ENCODE data around the gene TTC39A. TPM values are rescaled to one million over a fixed set of nuclear protein-coding genes. Genes with fewer than 3 reads are reported as not detected.
A peak's percentile ranks its signal among the peaks of the same experiment; 100 is the strongest.

The TTC39A gene
- total and polyA plus RNA-seq, 5 experiments from 2014 or later: 0.19 TPM; not detected in 4

DNA sequence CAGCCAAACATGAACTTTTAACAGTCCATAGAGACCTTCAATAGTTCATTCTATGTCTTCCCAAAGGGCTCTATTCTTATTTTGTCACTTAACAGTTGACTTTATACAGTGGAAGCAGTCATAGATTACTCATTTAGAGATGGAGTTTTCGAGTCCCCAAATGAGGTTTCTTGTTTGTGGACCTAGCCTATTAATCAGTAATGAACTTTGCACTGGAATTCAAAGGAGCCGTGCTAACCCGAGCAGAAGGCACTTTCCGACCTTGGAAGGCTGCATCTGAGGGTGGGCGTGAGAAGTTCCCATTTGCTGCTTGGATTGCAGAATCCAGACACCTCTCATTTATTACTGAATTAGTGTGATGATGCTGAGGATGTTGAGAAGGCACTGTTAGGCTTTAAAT, 46.4 kb downstream of the TTC39A start:
- ATAC-seq (no peak), DNase-seq (no peak)
- H3K27ac Mint-ChIP-seq: peak overlapping the region in 1 of 10 donors; percentile 64
- H3K4me3 Mint-ChIP-seq: no peak overlapping the region
- POLR2A ChIA-PET: no interaction called here
- H3K27me3 Mint-ChIP-seq: no peaks in the 10 kb centered on the region
- no peaks in the 10 kb centered on the region for H3K9me3 Mint-ChIP-seq
- no peaks in the 10 kb centered on the region for H3K4me1 Mint-ChIP-seq
- peaks cover 0 to 2% (median 2%) of the 10 kb centered on the region in 3 donors for H3K36me3 Mint-ChIP-seq

DNA sequence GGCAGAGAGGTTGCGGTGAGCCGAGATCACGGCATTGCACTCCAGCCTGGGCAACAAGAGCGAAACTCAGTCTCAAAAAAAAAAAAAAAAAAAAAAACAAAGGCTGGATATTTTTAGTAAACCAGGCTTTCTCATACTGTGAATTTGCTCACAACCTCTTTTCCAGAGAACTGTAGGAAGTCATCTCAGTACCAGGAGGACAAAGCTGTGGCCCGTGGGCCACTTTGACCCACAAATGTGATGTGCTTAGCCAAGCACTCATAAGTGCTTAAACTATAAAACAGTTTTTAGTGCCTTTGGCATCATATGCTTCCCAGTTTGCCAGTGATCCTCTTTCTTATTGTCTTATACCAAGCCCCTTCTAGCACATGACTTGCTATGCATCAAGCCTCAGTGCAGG, 47.8 kb downstream of the TTC39A start:
- Mint-ChIP-seq H3K27ac (no peak overlapping the region), H3K4me1 (no peaks in the 10 kb centered on the region), H3K4me3 (no peak overlapping the region), H3K36me3 (peaks cover 0 to 4% (median 2%) of the 10 kb centered on the region in 3 donors), H3K27me3 (no peaks in the 10 kb centered on the region), H3K9me3 (no peaks in the 10 kb centered on the region)
- ATAC-seq (no peak), DNase-seq (no peak)
- POLR2A ChIA-PET: no interaction called here

DNA sequence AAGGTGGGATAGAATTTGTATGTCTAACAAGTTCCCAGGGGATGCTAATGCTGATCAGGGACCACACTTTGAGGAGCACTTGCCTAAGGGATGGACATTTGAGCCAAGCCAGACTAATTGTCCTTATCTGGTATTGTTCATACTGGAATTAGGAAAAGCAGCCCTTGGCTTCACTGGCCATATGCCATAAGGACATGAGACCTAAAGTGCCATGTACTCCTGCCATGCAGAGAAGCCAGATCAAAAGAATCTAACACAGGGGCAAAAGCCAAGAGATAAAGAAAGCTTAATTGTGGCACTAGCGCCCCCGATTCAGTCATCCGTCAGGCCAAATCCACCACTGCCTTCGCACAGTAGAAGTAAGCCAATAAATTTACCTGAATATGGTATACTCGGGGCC, 48.6 kb downstream of the TTC39A start:
- Mint-ChIP-seq H3K9me3 (no peaks in the 10 kb centered on the region), H3K27me3 (no peaks in the 10 kb centered on the region), H3K4me3 (no peak overlapping the region), H3K36me3 (peaks cover 0 to 6% (median 2%) of the 10 kb centered on the region in 3 donors), H3K4me1 (no peaks in the 10 kb centered on the region), H3K27ac (peak overlapping the region in 1 of 10 donors; percentile 51)
- no peak for DNase-seq
- POLR2A ChIA-PET: no interaction called here
- ATAC-seq: no peak

DNA sequence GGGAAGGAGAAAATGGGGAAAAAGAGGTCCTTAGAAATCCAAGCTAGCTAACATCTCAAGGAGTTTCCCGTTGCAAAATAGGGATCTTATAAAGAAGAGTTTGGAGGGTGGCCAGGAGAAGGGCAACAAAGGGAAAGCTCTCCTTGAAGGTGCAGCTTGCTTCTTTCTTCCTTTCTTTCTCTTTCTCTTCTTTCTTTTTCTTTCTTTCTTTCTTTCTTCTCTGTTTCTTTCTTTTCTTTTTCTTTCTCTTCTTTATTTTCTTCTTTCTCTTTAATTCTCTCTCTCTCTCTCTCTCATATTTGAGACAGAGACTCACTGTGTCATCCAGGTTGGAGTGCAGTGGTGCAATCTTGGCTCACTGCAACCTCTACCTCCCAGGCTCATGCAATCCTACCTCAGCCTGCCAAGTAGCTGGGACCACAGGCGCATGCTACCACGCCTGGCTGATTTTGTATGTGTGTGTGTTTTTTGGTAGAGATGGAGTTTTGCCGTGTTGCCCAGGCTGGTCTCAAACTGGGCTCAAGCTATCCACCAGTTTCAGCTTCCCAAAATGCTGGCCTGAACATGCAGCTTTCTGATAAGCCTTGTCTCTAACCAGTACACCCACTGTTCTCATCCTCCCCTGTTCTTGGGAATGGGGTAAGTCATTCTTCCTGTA, 49.9 kb downstream of the TTC39A start:
- H3K27ac Mint-ChIP-seq: peak overlapping the region in 1 of 10 donors; percentile 58
- DNase-seq (no peak), ATAC-seq (no peak)
- peaks cover 0 to 15% (median 2%) of the 10 kb centered on the region in 3 donors for H3K36me3 Mint-ChIP-seq
- no peak overlapping the region for H3K4me3 Mint-ChIP-seq
- H3K4me1 Mint-ChIP-seq: no peaks in the 10 kb centered on the region
- H3K9me3 Mint-ChIP-seq: no peaks in the 10 kb centered on the region
- POLR2A ChIA-PET: interaction anchor here (1.0 kb wide), 1 partner anchor 43 kb away, joined by 4 read pairs; no protein-coding TSS in a partner anchor
- no peaks in the 10 kb centered on the region for H3K27me3 Mint-ChIP-seq

DNA sequence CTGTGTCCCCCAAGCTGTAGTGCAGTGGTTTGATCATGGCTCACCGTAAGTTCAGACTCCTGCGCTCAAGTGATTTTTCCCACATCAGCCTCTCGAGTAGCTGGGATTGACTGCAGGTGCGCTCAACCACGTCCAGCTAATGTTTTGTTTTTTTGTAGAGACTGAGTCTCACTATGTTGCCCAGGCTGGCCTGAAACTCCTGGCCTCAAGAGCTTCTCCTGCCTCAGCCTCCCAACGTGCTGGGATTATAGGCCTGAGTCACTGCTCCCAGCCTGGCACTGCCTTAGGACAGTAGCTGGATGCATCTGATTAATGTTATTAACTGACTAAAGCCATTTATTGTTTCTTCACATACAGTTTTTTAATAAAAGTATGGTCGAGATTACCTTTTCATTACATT, 54.1 kb downstream of the TTC39A start:
- DNase-seq (no peak), ATAC-seq (no peak)
- no peak overlapping the region for H3K4me3 Mint-ChIP-seq
- POLR2A ChIA-PET: no interaction called here
- H3K27me3 Mint-ChIP-seq: no peaks in the 10 kb centered on the region
- H3K27ac Mint-ChIP-seq: peak overlapping the region in 2 of 10 donors; percentile 46 to 87
- H3K4me1 Mint-ChIP-seq: peaks cover 0 to 2% (median 0%) of the 10 kb centered on the region in 4 donors
- H3K36me3 Mint-ChIP-seq: peaks cover 0 to 43% (median 8%) of the 10 kb centered on the region in 3 donors
- H3K9me3 Mint-ChIP-seq: no peaks in the 10 kb centered on the region

DNA sequence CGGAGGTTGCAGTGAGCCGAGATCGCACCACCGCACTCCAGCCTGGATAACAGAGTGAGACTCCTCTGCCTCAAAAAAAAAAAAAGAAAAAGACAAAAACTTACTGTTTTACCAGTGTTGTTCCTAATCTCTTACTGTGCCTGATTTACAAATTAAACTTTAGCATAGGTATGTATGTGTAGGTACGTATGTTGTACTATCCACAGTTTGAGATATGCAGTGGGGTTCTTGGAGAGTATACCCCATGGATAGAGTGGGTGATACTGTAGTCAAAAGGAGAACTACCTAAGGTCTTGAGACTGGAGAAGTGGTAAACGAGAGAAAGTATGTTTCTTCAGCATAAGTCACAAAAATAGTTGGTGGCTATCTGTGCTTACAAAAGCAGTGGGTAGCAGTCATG, 55.7 kb downstream of the TTC39A start:
- peaks cover 6 to 57% (median 8%) of the 10 kb centered on the region in 3 donors for H3K36me3 Mint-ChIP-seq
- no peaks in the 10 kb centered on the region for H3K27me3 Mint-ChIP-seq
- POLR2A ChIA-PET: no interaction called here
- ATAC-seq (no peak), DNase-seq (no peak)
- no peak overlapping the region for H3K27ac Mint-ChIP-seq
- peaks cover 0 to 2% (median 0%) of the 10 kb centered on the region in 4 donors for H3K4me1 Mint-ChIP-seq
- no peak overlapping the region for H3K4me3 Mint-ChIP-seq
- H3K9me3 Mint-ChIP-seq: no peaks in the 10 kb centered on the region

DNA sequence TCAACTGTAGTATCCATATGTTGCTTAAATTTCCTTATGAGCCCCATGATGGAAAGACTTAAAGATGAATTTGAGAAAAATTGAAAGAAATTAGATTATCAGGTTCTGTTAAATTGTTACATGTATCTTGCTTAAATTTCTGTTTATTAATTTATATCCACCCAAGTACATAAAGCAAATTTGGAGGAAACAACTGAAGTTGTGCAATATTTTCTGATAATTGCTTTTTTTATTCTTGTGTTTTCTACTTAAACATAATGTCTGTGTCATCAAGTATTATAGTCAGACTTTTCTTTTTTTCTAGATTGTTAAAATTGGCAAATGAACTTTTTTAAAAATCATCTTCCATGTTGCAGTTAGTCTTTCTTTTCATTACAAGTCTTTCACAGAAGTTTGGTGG, 57.4 kb downstream of the TTC39A start:
- POLR2A ChIA-PET: no interaction called here
- peaks cover 6 to 64% (median 8%) of the 10 kb centered on the region in 3 donors for H3K36me3 Mint-ChIP-seq
- no peaks in the 10 kb centered on the region for H3K9me3 Mint-ChIP-seq
- peak overlapping the region in 1 of 10 donors; percentile 18 for H3K27ac Mint-ChIP-seq
- H3K4me3 Mint-ChIP-seq: no peak overlapping the region
- ATAC-seq (no peak), DNase-seq (no peak)
- no peaks in the 10 kb centered on the region for H3K27me3 Mint-ChIP-seq
- H3K4me1 Mint-ChIP-seq: peaks cover 1 to 10% (median 9%) of the 10 kb centered on the region in 4 donors

DNA sequence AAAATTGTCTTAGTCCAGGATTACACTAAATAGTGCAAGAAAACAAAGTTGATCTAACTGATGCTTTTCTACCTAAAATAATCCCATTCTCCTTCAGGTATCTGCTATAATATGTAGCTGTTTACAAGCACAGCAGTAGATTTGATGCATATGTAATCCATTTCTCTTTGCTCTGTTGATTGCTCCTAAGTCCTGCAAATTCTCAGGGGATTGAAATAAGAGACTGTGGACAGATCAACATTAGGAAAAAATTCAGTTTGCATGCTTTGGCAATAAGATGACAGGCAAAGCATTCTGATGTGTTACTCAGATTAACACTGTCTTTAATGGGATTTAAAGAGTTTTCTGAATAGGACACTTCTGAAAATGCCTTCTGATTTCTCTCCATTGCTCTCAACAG, 59.6 kb downstream of the TTC39A start:
- H3K27me3 Mint-ChIP-seq: no peaks in the 10 kb centered on the region
- ATAC-seq: no peak
- POLR2A ChIA-PET: no interaction called here
- peak overlapping the region in 4 of 10 donors; percentile 17 to 63 (median 42) for H3K27ac Mint-ChIP-seq
- H3K36me3 Mint-ChIP-seq: peaks cover 6 to 54% (median 8%) of the 10 kb centered on the region in 3 donors
- peaks cover 8 to 30% (median 27%) of the 10 kb centered on the region in 4 donors for H3K4me1 Mint-ChIP-seq
- H3K9me3 Mint-ChIP-seq: no peaks in the 10 kb centered on the region
- no peak overlapping the region for H3K4me3 Mint-ChIP-seq
- no peak for DNase-seq

DNA sequence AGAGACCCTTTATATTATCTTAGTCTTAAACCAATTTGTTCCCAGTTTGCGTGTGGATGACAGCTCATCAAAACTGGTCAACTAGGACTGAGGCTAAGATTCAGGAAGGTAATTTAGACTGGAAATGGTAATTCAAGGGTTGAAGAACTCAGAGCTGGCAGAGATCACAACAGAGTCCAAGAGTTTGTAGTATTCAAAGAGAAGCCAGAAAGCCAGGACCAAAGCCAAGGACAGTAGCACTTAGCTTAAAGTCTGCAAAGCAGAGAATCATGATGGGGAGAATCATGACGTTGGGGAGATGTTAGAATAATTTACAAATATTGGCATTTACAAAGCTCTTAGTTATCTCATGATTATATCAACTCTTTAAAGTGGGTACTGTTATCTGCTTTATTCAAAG, 61.7 kb downstream of the TTC39A start:
- H3K36me3 Mint-ChIP-seq: peaks cover 5 to 39% (median 6%) of the 10 kb centered on the region in 3 donors
- POLR2A ChIA-PET: no interaction called here
- ATAC-seq: no peak
- no peaks in the 10 kb centered on the region for H3K9me3 Mint-ChIP-seq
- H3K4me3 Mint-ChIP-seq: no peak overlapping the region
- no peaks in the 10 kb centered on the region for H3K27me3 Mint-ChIP-seq
- peaks cover 17 to 49% (median 46%) of the 10 kb centered on the region in 4 donors for H3K4me1 Mint-ChIP-seq
- DNase-seq: no peak
- H3K27ac Mint-ChIP-seq: peak overlapping the region in 7 of 10 donors; percentile 1 to 81 (median 33)

DNA sequence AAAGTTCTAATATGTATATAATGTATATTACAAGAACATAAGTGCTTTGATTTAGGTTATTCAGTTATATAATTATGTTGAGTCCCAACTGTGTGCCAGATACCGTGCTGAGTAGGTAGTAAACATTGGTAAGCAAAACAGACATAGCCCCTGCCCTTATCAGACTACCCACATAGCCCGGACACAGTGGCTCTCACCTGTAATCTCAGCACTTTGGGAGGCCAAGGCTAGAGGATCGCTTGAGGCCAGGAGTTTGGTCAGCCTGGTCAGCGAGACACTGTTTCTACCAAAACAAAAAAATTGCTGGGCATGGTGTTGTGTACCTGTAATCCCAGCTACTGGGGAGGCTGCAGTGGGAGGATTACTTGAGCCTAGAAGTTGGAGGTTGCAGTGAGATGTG, 63.6 kb downstream of the TTC39A start:
- ATAC-seq (no peak), DNase-seq (no peak)
- H3K27ac Mint-ChIP-seq: peak overlapping the region in 5 of 10 donors; percentile 33 to 73 (median 72)
- H3K36me3 Mint-ChIP-seq: peaks cover 4 to 32% (median 6%) of the 10 kb centered on the region in 3 donors
- no peak overlapping the region for H3K4me3 Mint-ChIP-seq
- H3K4me1 Mint-ChIP-seq: peaks cover 22 to 67% (median 57%) of the 10 kb centered on the region in 4 donors
- H3K9me3 Mint-ChIP-seq: no peaks in the 10 kb centered on the region
- POLR2A ChIA-PET: no interaction called here
- H3K27me3 Mint-ChIP-seq: no peaks in the 10 kb centered on the region

DNA sequence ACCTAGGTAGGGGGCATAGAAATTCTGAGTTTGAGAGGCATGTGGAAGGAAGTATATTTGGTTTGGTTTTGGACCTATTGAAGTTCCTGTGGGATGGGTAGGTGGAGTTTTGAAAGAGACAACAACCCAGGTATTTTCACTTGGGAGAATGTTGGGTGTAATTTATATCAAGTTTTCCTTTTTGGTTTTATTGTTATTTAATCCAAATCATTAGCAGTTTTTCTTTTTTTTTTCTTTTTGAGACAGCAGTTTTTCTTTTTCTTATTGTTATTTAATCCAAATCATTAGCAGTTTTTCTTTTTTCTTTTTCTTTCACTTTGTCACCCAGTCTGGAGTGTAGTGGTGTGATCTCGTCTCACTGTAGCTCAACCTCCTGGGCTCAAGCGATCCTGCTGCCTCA, 64.2 kb downstream of the TTC39A start:
- Mint-ChIP-seq H3K4me3 (peak overlapping the region in 1 of 10 donors; percentile 14), H3K36me3 (peaks cover 5 to 27% (median 6%) of the 10 kb centered on the region in 3 donors), H3K9me3 (no peaks in the 10 kb centered on the region), H3K4me1 (peaks cover 22 to 71% (median 62%) of the 10 kb centered on the region in 4 donors), H3K27me3 (no peaks in the 10 kb centered on the region), H3K27ac (peak overlapping the region in 8 of 10 donors; percentile 30 to 82 (median 64))
- ATAC-seq: no peak
- DNase-seq: no peak
- POLR2A ChIA-PET: no interaction called here

DNA sequence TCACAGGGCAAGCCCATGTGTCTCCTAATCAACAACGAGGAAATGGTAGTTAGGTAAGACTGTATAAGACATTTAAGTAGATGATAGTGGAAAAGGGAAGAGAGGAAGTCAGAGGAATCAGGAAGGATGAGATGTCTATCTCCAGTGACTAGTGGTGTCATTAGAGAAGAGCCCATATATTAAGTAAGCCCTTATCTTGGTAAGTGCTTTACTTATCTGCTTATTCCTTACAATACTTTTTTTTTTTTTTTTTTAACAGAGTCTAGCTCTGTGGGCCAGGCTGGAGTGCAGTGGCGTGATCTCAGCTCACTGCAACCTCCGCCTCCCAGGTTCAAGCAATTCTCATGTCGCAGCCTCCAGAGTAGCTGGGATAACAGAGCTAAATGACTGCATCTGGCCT, 64.7 kb downstream of the TTC39A start:
- POLR2A ChIA-PET: interaction anchor here (0.7 kb wide), 1 partner anchor 10 kb away, joined by 3 read pairs; no protein-coding TSS in a partner anchor
- ATAC-seq: no peak
- no peaks in the 10 kb centered on the region for H3K9me3 Mint-ChIP-seq
- peak overlapping the region in 6 of 10 donors; percentile 43 to 73 (median 56) for H3K27ac Mint-ChIP-seq
- H3K36me3 Mint-ChIP-seq: peaks cover under 1 to 21% (median 5%) of the 10 kb centered on the region in 3 donors
- H3K4me1 Mint-ChIP-seq: peaks cover 22 to 75% (median 67%) of the 10 kb centered on the region in 4 donors
- H3K4me3 Mint-ChIP-seq: no peak overlapping the region
- no peak for DNase-seq
- H3K27me3 Mint-ChIP-seq: no peaks in the 10 kb centered on the region

DNA sequence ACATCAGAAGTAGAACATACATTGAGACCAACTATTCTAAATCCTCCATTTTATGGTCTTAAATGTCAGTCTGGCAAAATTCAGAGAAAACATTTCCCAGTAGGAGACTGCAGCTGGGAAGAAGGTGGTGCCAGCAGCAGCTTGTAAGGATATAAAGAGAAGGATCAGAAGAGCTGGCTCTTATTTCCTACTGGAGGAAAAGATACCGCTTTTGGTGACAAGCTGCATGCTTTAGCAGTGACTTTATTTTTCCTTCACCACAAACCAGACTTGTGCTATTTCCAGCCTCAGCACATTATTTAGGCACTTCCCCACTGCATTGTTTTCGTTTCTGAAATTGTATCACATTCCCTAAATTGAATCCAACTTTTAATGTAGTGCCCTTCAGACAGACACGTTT, 65.9 kb downstream of the TTC39A start:
- POLR2A ChIA-PET: no interaction called here
- Mint-ChIP-seq H3K27ac (peak overlapping the region in 4 of 10 donors; percentile 12 to 32 (median 24)), H3K4me1 (peaks cover 24 to 86% (median 77%) of the 10 kb centered on the region in 4 donors)

More for the DNA sequence above, 65.9 kb downstream of the TTC39A start:
- ATAC-seq (no peak), DNase-seq (no peak)
- no peaks in the 10 kb centered on the region for H3K27me3 Mint-ChIP-seq
- H3K36me3 Mint-ChIP-seq: peaks cover 0 to 10% (median 3%) of the 10 kb centered on the region in 3 donors
- no peaks in the 10 kb centered on the region for H3K9me3 Mint-ChIP-seq
- H3K4me3 Mint-ChIP-seq: no peak overlapping the region
